GM21529 (cell line): ENCODE results near the gene TIMM29.
"Not testable (repeated sequence)": the region's sequence is repeated elsewhere in the genome, so short reads cannot be mapped to it uniquely, and the experiment has no call there.

Source experiments
- ATAC-seq: cut with Tn5 transposase; IDR thresholded peaks from one replicate; pipeline ENCODE4 v1.9.1; 2021; ENCODE audit not compliant: unreplicated experiment

Gene TIMM29

DNA sequence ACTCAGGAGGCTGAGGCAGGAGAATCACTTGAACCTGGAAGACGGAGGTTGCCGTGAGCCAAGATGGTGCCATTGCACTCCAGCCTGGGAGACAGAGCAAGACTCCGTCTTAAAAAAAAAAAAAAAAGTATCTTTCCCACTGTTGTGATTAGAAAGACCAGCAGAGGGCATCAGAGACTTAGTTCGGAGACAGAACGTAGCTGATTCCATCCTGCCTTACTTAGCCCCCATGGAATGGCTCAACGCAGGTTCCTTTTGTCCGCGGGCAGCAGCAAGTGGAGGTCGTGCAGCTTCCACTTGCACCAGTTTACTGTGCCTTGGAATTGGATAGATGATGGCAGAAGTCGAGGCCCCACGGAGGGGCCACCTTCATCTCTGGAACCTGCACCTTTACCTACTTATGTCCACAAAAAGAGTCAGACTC, 8.1 kb downstream of the TIMM29 start:
- no peak for ATAC-seq

DNA sequence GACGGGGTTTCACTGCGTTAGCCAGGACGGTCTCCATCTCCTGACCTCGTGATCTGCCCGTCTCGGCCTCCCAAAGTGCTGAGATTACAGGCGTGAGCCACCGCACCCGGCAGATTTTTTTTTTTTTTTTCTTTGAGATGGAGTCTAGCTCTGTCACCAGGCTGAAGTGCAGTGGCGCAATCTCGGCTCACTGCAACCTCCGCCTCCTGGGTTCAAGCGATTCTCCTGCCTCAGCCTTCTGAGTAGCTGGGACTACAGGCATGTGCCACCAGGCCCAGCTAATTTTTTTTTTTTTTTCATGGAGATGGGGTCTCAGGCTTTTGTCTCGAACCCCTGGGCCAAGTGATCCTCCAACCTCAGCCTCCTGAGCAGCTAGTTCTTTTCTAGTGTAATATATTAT, 13.0 kb downstream of the TIMM29 start:
- ATAC-seq, result not testable (repeated sequence)

DNA sequence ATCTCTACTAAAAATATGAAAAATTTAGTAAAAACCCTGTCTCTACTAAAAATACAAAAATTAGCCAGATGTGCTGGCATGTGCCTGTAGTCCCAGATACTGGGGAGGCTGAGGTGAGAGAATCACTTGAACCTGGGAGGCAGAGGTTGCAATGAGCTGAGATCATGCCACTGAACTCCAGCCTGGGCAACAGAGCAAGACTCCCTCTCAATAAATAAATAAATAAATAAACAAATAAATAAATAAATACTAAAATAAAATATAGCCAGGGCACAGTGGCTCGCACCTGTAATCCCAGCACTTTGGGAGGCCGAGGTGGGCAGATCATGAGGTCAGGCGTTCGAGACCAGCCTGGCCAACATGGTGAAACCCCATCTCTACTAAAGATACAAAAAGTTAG, 14.8 kb downstream of the TIMM29 start:
- not testable (repeated sequence) for ATAC-seq

GRCh38 chr19:10945264-10945663, 16.7 kb downstream of the TIMM29 start:
- no peak for ATAC-seq

- ATAC-seq, result no peak
Observed at GRCh38 chr19:10946958-10947657, 18.5 kb downstream of the TIMM29 start.

DNA sequence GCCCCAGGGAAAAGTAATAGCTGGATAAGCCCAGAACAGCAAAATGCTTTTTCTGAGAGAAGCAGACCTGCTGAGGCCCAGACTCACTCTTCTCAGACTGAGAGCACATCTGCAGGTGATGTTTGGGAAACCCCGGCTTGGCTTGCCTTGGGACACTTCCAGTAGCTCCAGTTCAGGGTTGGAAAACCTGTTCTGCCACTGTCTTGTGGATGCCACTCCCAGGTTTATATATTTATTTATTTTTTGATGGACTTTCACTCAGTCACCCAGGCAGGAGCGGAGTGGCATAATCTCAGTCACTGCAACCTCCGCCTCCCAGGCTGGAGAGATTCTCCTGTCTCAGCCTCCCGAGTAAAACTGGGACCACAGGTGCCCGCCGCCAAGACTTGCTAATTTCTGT, 24.2 kb downstream of the TIMM29 start:
- no peak for ATAC-seq

- not testable (repeated sequence) for ATAC-seq
Observed at GRCh38 chr19:10959277-10959968, 30.8 kb downstream of the TIMM29 start.

DNA sequence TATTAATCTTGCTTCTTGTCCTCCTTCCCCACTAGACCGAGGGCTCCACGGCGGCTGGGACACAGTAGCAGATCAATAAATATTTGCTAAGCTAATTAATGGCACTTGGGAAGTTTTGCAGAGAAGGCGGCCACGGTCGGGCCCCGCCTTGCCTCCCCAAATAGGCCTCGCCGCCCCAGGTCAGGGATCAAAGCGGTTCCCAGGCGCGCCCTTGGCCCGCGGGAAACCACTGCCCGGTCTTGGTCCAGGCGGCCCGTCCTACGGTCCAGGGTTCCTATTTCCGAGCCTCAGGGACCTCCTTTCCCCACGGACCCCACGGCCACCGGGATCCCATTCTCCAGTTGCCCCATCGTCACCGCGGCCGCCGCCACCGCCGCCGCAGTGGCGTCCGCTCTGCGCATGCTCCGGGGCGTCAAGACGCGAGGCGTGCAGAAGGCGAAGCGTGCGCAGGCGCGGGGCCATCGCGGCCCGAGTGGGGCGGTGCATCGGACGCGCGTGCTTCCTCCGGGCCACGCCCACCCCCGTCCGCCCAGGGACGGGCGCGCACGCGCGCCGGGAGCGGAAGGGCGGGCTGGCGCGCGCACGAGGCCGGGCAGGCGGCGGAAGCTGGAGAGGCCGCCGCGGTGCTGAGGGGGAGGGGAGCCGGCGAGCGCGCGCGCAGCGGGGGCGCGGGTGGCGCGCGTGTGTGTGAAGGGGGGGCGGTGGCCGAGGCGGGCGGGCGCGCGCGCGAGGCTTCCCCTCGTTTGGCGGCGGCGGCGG, 31.9 kb downstream of the TIMM29 start, which contains the start of gene SMARCA4:
Gene SMARCA4 (plus strand): TSS at position 717 of the 759 bp plus-strand sequence. CDS start 23,122 bp downstream, outside the sequence.
- ATAC-seq, result peak; percentile 58

- ATAC-seq, result peak; percentile 27
Observed at GRCh38 chr19:10961073-10961860, 32.7 kb downstream of the TIMM29 start.

- no peak for ATAC-seq
Observed at GRCh38 chr19:10962863-10963262, 34.3 kb downstream of the TIMM29 start.

- no peak for ATAC-seq
Observed at GRCh38 chr19:10963865-10964264, 35.3 kb downstream of the TIMM29 start.

GRCh38 chr19:10964903-10965302, 36.3 kb downstream of the TIMM29 start:
- ATAC-seq, result no peak

DNA sequence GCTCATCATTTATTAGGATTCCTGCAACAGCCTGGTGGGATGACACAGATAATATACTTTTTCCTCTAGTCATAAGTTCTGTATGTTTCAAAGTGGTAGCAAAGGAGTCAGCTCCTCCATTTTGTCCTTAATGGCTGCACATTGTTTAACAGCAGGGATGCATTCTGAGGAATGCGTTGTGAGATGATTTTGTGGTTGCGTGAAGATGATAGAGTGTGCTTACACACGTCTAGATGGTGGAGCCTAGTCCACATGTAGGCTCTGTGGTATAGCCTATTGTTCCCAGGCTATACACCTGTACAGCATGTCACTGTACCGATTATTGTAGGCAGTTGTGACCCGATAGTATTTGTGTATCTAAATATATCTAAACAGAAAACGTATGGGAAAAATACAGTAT, 36.8 kb downstream of the TIMM29 start:
- ATAC-seq, result no peak

- ATAC-seq, result no peak
Observed at GRCh38 chr19:10966809-10967208, 38.2 kb downstream of the TIMM29 start.

DNA sequence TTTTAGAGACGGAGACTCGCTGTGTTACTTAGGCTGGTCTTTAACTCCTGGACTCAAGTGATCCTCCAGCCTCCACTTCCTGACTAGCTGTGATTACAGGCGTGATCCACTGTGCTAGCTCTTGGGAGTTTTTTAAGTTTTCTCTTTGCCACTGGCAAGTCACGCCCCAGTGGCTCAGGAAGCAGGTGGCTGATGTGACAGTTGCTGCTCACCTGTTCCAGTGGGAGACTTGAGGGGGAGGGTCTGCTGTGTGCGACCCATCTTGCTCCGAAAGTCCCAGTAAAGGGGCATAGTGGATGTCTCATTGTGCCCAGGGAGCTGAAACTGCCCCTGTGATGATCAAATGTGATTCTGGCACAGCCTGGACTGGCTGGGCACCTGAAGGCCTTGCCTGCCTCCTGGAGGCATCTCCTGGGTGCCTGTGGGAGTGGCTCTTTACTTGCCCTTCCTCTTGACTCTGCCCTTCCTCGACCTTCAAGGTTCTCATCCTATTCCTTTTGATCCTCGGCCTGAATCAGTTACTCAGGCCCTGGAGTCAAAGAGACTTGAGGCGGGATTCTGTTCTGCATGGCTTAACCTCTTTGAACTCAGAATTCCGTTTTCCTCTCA, 40.0 kb downstream of the TIMM29 start:
- ATAC-seq, result no peak

- no peak for ATAC-seq
Observed at GRCh38 chr19:10971107-10971726, 42.6 kb downstream of the TIMM29 start.

DNA sequence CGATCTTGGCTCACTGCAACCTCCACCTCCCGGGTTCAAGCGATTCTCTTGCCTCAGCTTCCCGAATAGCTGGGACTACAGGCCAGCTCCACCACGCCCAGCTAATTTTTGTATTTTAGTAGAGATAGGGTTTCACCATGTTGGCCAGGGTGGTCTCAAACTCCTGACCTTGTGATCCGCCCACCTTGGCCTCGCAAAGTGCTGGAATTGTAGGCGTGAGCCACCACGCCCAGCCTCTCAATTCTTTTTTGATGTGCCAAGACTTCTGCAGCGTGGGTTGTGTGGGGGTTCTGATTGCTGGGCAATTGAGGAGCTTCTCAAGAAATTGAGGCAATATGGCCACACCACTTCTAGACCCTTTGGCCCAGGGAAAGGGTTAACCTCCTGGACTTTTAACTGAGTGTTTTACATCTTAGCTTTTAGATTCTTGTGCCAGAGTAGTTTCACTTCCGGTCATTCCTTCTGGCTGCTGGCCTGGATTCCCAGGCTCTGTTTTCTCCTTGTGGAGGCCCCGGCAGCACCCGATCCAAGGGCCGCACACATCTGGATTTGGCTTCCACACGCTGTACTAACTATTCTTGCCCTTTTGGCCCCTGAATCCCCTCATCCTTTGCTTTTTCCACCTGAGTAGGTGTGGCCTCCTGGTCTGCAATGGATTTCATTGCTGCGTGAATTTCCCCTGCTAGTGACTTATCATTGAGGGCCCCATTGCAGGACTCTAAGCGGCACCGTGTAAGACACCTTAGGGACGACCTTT, 46.9 kb downstream of the TIMM29 start:
- ATAC-seq, result no peak

GRCh38 chr19:10976131-10976892, 47.7 kb downstream of the TIMM29 start:
- no peak for ATAC-seq

DNA sequence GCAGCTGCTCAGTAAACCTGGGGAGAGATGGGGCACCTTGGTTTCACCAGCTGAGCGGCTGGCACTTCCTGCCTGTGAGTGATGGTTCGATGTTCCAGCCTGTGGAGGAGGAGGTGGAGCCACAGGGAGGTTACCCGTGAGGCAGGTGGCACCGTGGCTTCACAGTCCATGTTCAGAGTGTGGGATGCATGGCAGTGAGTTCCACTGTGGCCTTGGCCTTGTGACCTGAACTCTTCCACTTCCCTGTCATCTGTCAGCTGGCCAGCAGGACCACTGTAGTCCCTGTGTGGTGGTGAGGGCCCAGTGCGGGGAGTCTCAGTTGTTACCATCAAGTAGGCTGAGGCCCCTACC, 49.1 kb downstream of the TIMM29 start:
- ATAC-seq, result no peak
